Uterus (tissue), 4 donors: ENCODE measurements around the gene PSAP. TPM values are rescaled to one million over a fixed set of nuclear protein-coding genes. Genes with fewer than 3 reads are reported as not detected.
"Not testable (repeated sequence)": the region's sequence is repeated elsewhere in the genome, so short reads cannot be mapped to it uniquely, and the experiment has no call there.

Experiments used
- DNase-seq, 2 donors: peaks; one replicate each; pipeline ENCODE4 v3.0.0-alpha.2; 2019 to 2020
- H3K27ac ChIP-seq, 2 donors: fragments of 200-600 bp; sonication (generic); 1 replicate in 1 of 2; 2 replicates in 1 of 2; pipeline ENCODE4 v1.5.1; 2016 to 2018
- H3K27me3 ChIP-seq, 2 donors: fragments of 200-600 bp; sonication (generic); one replicate each; pipeline ENCODE4 v1.5.1; 2018 to 2019; ENCODE audit warnings: control low read depth in 1 of 2
- H3K36me3 ChIP-seq, 2 donors: fragments of 200-600 bp; sonication (generic); one replicate each; pipeline ENCODE4 v1.5.1; 2019; ENCODE audit warnings: control low read depth in 1 of 2
- H3K4me1 ChIP-seq, 2 donors: fragments of 200-600 bp; sonication (generic); one replicate each; pipeline ENCODE4 v1.5.1; 2018 to 2019; ENCODE audit warnings: control low read depth in 1 of 2
- H3K4me3 ChIP-seq, 2 donors: fragments of 200-600 bp; sonication (generic); 1 replicate in 1 of 2; 2 replicates in 1 of 2; pipeline ENCODE4 v1.5.1; 2018 to 2019; ENCODE audit warnings: mild to moderate bottlenecking in 1 of 2
- H3K9me3 ChIP-seq, 2 donors: fragments of 200-600 bp; sonication (generic); one replicate each; pipeline ENCODE4 v1.5.1; 2019; ENCODE audit warnings: control low read depth in 1 of 2
- CTCF ChIP-seq, 4 experiments: fragments of 200-600 bp in 2 of 4; fragments of 450-650 bp in 2 of 4; sonication (generic) in 2 of 4; IDR thresholded peaks; one replicate each; pipeline ENCODE4 v1.5.1; 2016 to 2019; ENCODE audit warnings: antibody characterized with exemption in 4 of 4, mild to moderate bottlenecking in 2 of 4, moderate library complexity in 1 of 4
- POLR2A ChIP-seq, 2 donors: fragments of 450-650 bp; IDR thresholded peaks; one replicate each; pipeline ENCODE4 v1.6.1; 2016; ENCODE audit warnings: antibody characterized with exemption in 2 of 2, mild to moderate bottlenecking in 1 of 2, moderate library complexity in 1 of 2
- intact Hi-C: fragments of 100-400 bp; cut with DNase I; formaldehyde crosslinking; loops from one replicate; pipeline ENCODE4 v1.15.1; 2023; ENCODE audit warnings: low total_unique reads
- total RNA-seq, 4 donors: library from RNA; depleted of rRNA in 3 of 4; stranded (reverse); fragments of >200 nt in 3 of 4; gene quantifications; one replicate each; pipeline versions ENCODE4 v1.1.0 to v1.2.4, GENCODE V29; 2014 to 2023
- donor health status: DM: yes; HTN: yes; CAD: no.

Gene PSAP
- total RNA-seq, 4 donors from 2014 or later = 603 to 903 (median 759) TPM

GRCh38 chr10:71887743-71888142 lies 36.7 kb upstream of the PSAP start:
- Histone ChIP-seq H3K36me3 (no peaks in the 10 kb centered on the region), H3K27me3 (no peaks in the 10 kb centered on the region), H3K9me3 (no peaks in the 10 kb centered on the region), H3K4me3 (peak overlapping the region; percentile 39 to 41), H3K4me1 (peaks cover 3 to 4% of the 10 kb centered on the region in 2 donors), H3K27ac (peak overlapping the region; percentile 93 to 96)
- no peak for DNase-seq
- intact Hi-C loops = no loop called here
- TF ChIP-seq CTCF (IDR thresholded peaks at IDR 0.05) (no peak), POLR2A (IDR thresholded peaks at IDR 0.05) (no peak)

- Histone ChIP-seq H3K36me3 (no peaks in the 10 kb centered on the region), H3K27ac (no peak overlapping the region), H3K9me3 (no peaks in the 10 kb centered on the region), H3K27me3 (no peaks in the 10 kb centered on the region), H3K4me1 (no peaks in the 10 kb centered on the region), H3K4me3 (no peak overlapping the region)
- DNase-seq = no peak
- no peak for TF ChIP-seq CTCF (IDR thresholded peaks at IDR 0.05)
- TF ChIP-seq POLR2A (IDR thresholded peaks at IDR 0.05) = no peak
- intact Hi-C loops = no loop called here
Measured at GRCh38 chr10:71882813-71883659, 32.0 kb upstream of the PSAP start.

GRCh38 chr10:71881647-71882355 lies 30.8 kb upstream of the PSAP start:
- Histone ChIP-seq H3K27ac (no peak overlapping the region), H3K27me3 (no peaks in the 10 kb centered on the region), H3K9me3 (no peaks in the 10 kb centered on the region), H3K4me1 (no peaks in the 10 kb centered on the region), H3K36me3 (no peaks in the 10 kb centered on the region), H3K4me3 (no peak overlapping the region)
- intact Hi-C loops = no loop called here
- no peak for DNase-seq
- no peak for TF ChIP-seq POLR2A (IDR thresholded peaks at IDR 0.05)
- TF ChIP-seq CTCF (IDR thresholded peaks at IDR 0.05) = no peak

- H3K36me3 ChIP-seq, DNase-seq, H3K9me3 ChIP-seq, intact Hi-C loops, H3K27ac ChIP-seq, H3K27me3 ChIP-seq, H3K4me3 ChIP-seq, H3K4me1 ChIP-seq: not testable (repeated sequence)
Measured at GRCh38 chr10:71881307-71881624, 30.2 kb upstream of the PSAP start.

- Histone ChIP-seq H3K4me1 (no peaks in the 10 kb centered on the region), H3K4me3 (no peak overlapping the region), H3K9me3 (no peaks in the 10 kb centered on the region), H3K36me3 (no peaks in the 10 kb centered on the region), H3K27ac (no peak overlapping the region), H3K27me3 (no peaks in the 10 kb centered on the region)
- TF ChIP-seq CTCF (IDR thresholded peaks at IDR 0.05) (no peak), POLR2A (IDR thresholded peaks at IDR 0.05) (no peak)
- intact Hi-C loops = no loop called here
- no peak for DNase-seq
Measured at GRCh38 chr10:71880425-71881306, 29.6 kb upstream of the PSAP start.
